Vagina (tissue), 2 donors: ENCODE measurements around the gene RIC8B. TPM values are rescaled to one million over a fixed set of nuclear protein-coding genes. Genes with fewer than 3 reads are reported as not detected.

Experiments used
- DNase-seq, 2 donors: peaks; one replicate each; pipeline ENCODE4 v3.0.0-alpha.2; 2017; ENCODE audit errors: extremely low spot score in 2 of 2
- H3K27ac ChIP-seq: fragments of 200-600 bp; sonication (generic); one replicate; pipeline ENCODE4 v1.5.1; 2019
- H3K27me3 ChIP-seq: fragments of 200-600 bp; sonication (generic); one replicate; pipeline ENCODE4 v1.5.1; 2019
- H3K36me3 ChIP-seq, 2 donors: fragments of 200-600 bp; sonication (generic); one replicate each; pipeline ENCODE4 v1.5.1; 2017 to 2019
- H3K4me1 ChIP-seq: fragments of 200-600 bp; sonication (generic); one replicate; pipeline ENCODE4 v1.5.1; 2019
- H3K4me3 ChIP-seq, 2 donors: fragments of 200-600 bp; sonication (generic); 1 replicate in 1 of 2; 2 replicates in 1 of 2; pipeline ENCODE4 v1.5.1; 2016 to 2019
- H3K9me3 ChIP-seq: fragments of 200-600 bp; sonication (generic); one replicate; pipeline ENCODE4 v1.5.1; 2019
- POLR2A ChIP-seq, 2 donors: fragments of 450-650 bp; IDR thresholded peaks; one replicate each; pipeline ENCODE4 v1.6.1; 2017; ENCODE audit warnings: antibody characterized with exemption in 2 of 2, mild to moderate bottlenecking in 2 of 2, moderate library complexity in 2 of 2
- POLR2AphosphoS5 ChIP-seq, 2 donors: sonication (generic); formaldehyde crosslinking; IDR thresholded peaks; one replicate each; pipeline ENCODE4 v1.9.0; 2017; ENCODE audit warnings: antibody characterized with exemption in 2 of 2, mild to moderate bottlenecking in 2 of 2, low read depth in 1 of 2; ENCODE audit not compliant: insufficient read depth in 1 of 2
- intact Hi-C: fragments of 100-400 bp; cut with DNase I; formaldehyde crosslinking; loops from one replicate; pipeline ENCODE4 v1.15.1; 2023
- total RNA-seq: library from RNA; depleted of rRNA; stranded (reverse); fragments of >200 nt; gene quantifications from one replicate; pipeline ENCODE4 v1.2.3, GENCODE V29; 2016
- TF ChIP-seq, protein P1 (sequence below), 3 experiments: fragments of 450-650 bp in 2 of 3; fragments of 200-600 bp in 1 of 3; sonication (generic) in 1 of 3; IDR thresholded peaks; one replicate each; pipeline ENCODE4 v1.5.1; 2017 to 2019; ENCODE audit warnings: antibody characterized with exemption in 3 of 3, mild to moderate bottlenecking in 2 of 3, moderate library complexity in 2 of 3

The RIC8B gene
- total RNA-seq, 1 donor from 2014 or later: 11.8 TPM

DNA sequence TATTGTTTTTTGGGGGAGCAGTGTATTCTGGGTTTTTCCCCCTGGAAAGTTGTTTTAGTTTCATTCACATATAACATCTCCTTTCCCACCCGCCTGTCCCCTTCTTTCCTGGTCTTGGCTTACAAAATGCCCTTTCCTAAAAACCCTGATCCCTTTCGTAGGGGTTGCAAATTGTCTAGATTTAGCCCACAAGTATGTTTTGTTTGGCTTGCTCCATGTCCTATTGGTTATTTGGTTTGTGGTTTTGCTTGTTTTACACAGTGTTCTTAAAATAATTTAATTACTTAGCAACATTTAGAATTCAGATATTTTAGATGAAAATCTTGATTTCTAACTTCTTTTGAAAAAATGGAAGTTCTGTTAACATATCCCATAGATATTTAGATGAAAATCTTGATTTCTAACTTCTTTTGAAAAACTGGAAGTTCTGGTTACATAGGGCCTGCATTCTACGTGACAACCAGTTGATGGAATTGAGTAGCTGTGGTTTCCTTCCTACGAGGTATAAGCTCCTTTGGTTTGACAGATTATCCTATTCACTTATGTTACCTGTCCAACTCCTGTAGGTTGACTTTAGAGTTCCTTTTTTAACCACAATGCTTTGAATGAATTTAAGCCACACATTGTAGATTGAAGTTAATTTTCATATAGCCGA, 92.1 kb downstream of the RIC8B start:
- Histone ChIP-seq H3K27me3 (no peaks in the 10 kb centered on the region), H3K36me3 (no peaks in the 10 kb centered on the region), H3K4me1 (no peaks in the 10 kb centered on the region), H3K9me3 (no peaks in the 10 kb centered on the region), H3K27ac (no peak overlapping the region), H3K4me3 (no peak overlapping the region)
- TF ChIP-seq POLR2A (IDR thresholded peaks at IDR 0.05) (no peak), POLR2AphosphoS5 (IDR thresholded peaks at IDR 0.05; ENCODE audit: insufficient read depth in 1 of 2, low read depth in 1 of 2) (no peak)
- TF ChIP-seq, protein P1, sequence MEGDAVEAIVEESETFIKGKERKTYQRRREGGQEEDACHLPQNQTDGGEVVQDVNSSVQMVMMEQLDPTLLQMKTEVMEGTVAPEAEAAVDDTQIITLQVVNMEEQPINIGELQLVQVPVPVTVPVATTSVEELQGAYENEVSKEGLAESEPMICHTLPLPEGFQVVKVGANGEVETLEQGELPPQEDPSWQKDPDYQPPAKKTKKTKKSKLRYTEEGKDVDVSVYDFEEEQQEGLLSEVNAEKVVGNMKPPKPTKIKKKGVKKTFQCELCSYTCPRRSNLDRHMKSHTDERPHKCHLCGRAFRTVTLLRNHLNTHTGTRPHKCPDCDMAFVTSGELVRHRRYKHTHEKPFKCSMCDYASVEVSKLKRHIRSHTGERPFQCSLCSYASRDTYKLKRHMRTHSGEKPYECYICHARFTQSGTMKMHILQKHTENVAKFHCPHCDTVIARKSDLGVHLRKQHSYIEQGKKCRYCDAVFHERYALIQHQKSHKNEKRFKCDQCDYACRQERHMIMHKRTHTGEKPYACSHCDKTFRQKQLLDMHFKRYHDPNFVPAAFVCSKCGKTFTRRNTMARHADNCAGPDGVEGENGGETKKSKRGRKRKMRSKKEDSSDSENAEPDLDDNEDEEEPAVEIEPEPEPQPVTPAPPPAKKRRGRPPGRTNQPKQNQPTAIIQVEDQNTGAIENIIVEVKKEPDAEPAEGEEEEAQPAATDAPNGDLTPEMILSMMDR (IDR thresholded peaks at IDR 0.05): no peak
- intact Hi-C loops: no loop called here
- no peak for DNase-seq

DNA sequence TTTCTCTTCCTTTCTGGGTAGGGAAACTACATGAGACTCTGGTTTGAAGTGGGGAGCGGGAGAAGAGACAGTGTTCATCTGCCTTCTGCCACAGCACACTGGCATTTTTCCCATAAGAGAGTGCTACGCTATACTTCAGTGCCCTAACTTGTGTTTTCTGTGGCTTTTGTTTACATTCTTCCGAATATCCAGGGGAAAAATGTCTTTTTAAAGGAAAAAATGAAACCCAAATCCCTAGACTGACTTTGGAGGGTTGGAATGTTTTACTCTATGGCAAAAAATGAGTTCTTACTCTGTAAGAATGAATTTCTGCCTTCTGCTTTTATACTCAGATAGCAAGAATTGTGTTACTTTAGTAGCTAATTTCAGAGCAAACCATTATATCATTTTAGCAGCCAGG, 93.2 kb downstream of the RIC8B start:
- H3K4me1 ChIP-seq: no peaks in the 10 kb centered on the region
- H3K4me3 ChIP-seq: no peak overlapping the region
- H3K27ac ChIP-seq: no peak overlapping the region
- H3K36me3 ChIP-seq: no peaks in the 10 kb centered on the region
- intact Hi-C loops: no loop called here
- TF ChIP-seq POLR2A (IDR thresholded peaks at IDR 0.05) (no peak), POLR2AphosphoS5 (IDR thresholded peaks at IDR 0.05; ENCODE audit: insufficient read depth in 1 of 2, low read depth in 1 of 2) (no peak)
- TF ChIP-seq, protein P1 (IDR thresholded peaks at IDR 0.05): no peak
- no peaks in the 10 kb centered on the region for H3K9me3 ChIP-seq
- DNase-seq: no peak
- no peaks in the 10 kb centered on the region for H3K27me3 ChIP-seq

DNA sequence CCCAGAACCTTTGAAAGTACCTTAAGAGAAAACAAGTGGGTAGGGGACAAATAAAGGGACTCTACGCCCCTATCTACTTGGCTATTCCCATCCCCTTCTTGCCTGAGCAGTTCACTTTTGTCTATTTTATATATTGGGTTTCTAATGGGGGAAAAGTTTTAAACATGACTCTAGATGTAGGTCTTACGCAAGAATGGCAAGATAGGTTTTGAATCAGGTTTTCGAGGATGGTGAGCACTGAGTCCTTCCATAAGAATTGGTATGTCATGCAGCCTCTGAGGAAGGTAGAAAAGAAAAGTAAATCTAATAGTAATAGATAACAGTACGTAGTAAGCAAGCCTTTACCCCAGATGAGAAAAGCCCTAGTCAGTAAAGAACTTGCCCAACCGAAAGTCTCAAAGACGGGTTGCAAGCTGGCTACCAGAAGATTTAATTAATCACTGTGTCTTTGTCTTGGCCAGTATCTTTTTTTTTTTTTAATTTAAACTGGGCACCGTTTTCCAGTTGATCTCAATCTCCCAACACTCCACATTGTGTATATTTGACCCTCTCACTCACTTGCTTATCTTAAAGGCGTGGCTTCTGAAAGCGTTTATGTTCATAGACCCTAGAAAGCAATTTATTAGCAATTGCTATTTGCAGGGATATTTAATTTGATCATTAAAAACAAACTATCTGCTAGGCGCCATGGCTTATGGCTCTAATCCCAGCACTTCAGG, 94.7 kb downstream of the RIC8B start:
- Histone ChIP-seq H3K4me3 (no peak overlapping the region), H3K9me3 (no peaks in the 10 kb centered on the region), H3K4me1 (no peaks in the 10 kb centered on the region), H3K36me3 (no peaks in the 10 kb centered on the region), H3K27me3 (no peaks in the 10 kb centered on the region), H3K27ac (no peak overlapping the region)
- TF ChIP-seq, protein P1 (IDR thresholded peaks at IDR 0.05): no peak
- TF ChIP-seq POLR2A (IDR thresholded peaks at IDR 0.05) (no peak), POLR2AphosphoS5 (IDR thresholded peaks at IDR 0.05; ENCODE audit: insufficient read depth in 1 of 2, low read depth in 1 of 2) (no peak)
- no peak for DNase-seq
- intact Hi-C loops: no loop called here

DNA sequence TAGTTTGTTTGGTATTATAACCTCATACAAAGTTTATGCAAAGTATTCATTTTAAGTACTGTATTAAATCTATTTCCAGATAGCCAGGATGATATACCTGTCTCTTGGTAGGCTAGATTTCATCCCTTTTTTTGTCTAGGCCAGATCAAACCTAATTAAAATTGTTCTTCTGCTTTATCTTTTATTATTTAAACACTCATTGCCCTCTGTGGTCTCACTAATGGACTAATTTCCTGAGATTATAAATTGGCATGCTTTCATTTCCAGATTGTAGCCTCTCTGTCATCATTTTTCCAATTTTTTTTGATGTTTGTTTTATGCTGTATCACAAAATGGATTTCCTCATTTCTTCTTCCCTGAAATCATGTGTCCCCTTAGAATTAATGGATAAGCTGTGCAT, 95.6 kb downstream of the RIC8B start:
- intact Hi-C loops: no loop called here
- H3K4me1 ChIP-seq: no peaks in the 10 kb centered on the region
- H3K4me3 ChIP-seq: no peak overlapping the region
- no peak for TF ChIP-seq POLR2AphosphoS5 (IDR thresholded peaks at IDR 0.05; ENCODE audit: insufficient read depth in 1 of 2, low read depth in 1 of 2)
- no peak for TF ChIP-seq POLR2A (IDR thresholded peaks at IDR 0.05)
- TF ChIP-seq, protein P1 (IDR thresholded peaks at IDR 0.05): no peak
- no peaks in the 10 kb centered on the region for H3K27me3 ChIP-seq
- H3K27ac ChIP-seq: no peak overlapping the region
- H3K9me3 ChIP-seq: no peaks in the 10 kb centered on the region
- no peaks in the 10 kb centered on the region for H3K36me3 ChIP-seq
- DNase-seq: no peak

DNA sequence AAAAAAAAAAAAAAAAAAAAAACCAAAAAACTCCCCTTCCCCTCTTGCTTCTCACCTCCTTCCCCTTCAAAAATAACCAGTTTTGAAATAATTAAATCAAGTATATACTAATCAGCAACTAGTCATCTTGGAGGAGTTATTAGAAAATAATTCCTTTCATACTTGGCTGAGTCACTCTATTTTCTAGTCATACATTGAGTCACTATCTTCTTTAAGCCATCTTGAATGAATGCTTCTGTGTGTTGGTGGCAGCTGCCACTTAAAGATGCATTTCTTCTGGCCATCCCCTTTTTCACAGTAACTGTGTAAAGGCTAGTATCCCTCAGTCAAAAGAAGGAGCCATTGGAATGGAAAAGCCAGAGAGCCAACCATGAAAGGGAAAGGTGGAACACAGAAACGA, 97.0 kb downstream of the RIC8B start:
- intact Hi-C loops: no loop called here
- TF ChIP-seq POLR2A (IDR thresholded peaks at IDR 0.05): no peak
- TF ChIP-seq, protein P1 (IDR thresholded peaks at IDR 0.05): no peak
- no peak for TF ChIP-seq POLR2AphosphoS5 (IDR thresholded peaks at IDR 0.05; ENCODE audit: insufficient read depth in 1 of 2, low read depth in 1 of 2)

More for the DNA sequence above, 97.0 kb downstream of the RIC8B start:
- H3K9me3 ChIP-seq: no peaks in the 10 kb centered on the region
- no peak overlapping the region for H3K4me3 ChIP-seq
- H3K36me3 ChIP-seq: no peaks in the 10 kb centered on the region
- no peak for DNase-seq
- no peak overlapping the region for H3K27ac ChIP-seq
- H3K27me3 ChIP-seq: no peaks in the 10 kb centered on the region
- H3K4me1 ChIP-seq: no peaks in the 10 kb centered on the region
